Activated naive CD8-positive, alpha-beta T cell treated with anti-CD3 and anti-CD28 coated beads, Interleukin-2, amount 50 U/mL, for 24 hours (primary cell): ENCODE measurements around the gene DMKN.

Experiments used
- ATAC-seq: fragments of 150-1000 bp; cut with Tn5 transposase; one replicate; pipeline ENCODE4 v1.10.0; 2021
- DNase-seq: peaks from one replicate; pipeline ENCODE4 v3.0.0; 2021
- H3K27ac Mint-ChIP-seq: one replicate; pipeline ENCODE4 v1.8.0; 2021; ENCODE audit warnings: mild to moderate bottlenecking, mixed read lengths
- H3K27me3 Mint-ChIP-seq: one replicate; pipeline ENCODE4 v1.8.0; 2021; ENCODE audit warnings: mixed read lengths
- H3K36me3 Mint-ChIP-seq: one replicate; pipeline ENCODE4 v1.8.0; 2021; ENCODE audit warnings: low read depth, mixed read lengths
- H3K4me1 Mint-ChIP-seq: one replicate; pipeline ENCODE4 v1.8.0; 2021; ENCODE audit warnings: mixed read lengths
- H3K4me3 Mint-ChIP-seq: one replicate; pipeline ENCODE4 v1.8.0; 2021; ENCODE audit warnings: mild to moderate bottlenecking, moderate library complexity, mixed read lengths
- H3K9me3 Mint-ChIP-seq: one replicate; pipeline ENCODE4 v1.8.0; 2021; ENCODE audit warnings: mixed read lengths

The DMKN gene

GRCh38 chr19:35540356-35540927 is 27.0 kb upstream of the DMKN start:
- Mint-ChIP-seq H3K4me1 (peaks cover 17% of the 10 kb centered on the region), H3K9me3 (no peaks in the 10 kb centered on the region), H3K27ac (no peak overlapping the region), H3K4me3 (no peak overlapping the region), H3K27me3 (no peaks in the 10 kb centered on the region), H3K36me3 (peaks cover 9% of the 10 kb centered on the region)
- DNase-seq (no peak), ATAC-seq (no peak)

GRCh38 chr19:35539850-35540249 is 26.4 kb upstream of the DMKN start:
- DNase-seq (no peak), ATAC-seq (no peak)
- Mint-ChIP-seq H3K27me3 (no peaks in the 10 kb centered on the region), H3K4me3 (no peak overlapping the region), H3K36me3 (peaks cover 9% of the 10 kb centered on the region), H3K27ac (no peak overlapping the region), H3K4me1 (peaks cover 16% of the 10 kb centered on the region), H3K9me3 (no peaks in the 10 kb centered on the region)

- Mint-ChIP-seq H3K36me3 (peaks cover 7% of the 10 kb centered on the region), H3K9me3 (no peaks in the 10 kb centered on the region), H3K4me1 (peaks cover 11% of the 10 kb centered on the region), H3K27ac (no peak overlapping the region), H3K4me3 (no peak overlapping the region), H3K27me3 (no peaks in the 10 kb centered on the region)
- DNase-seq = no peak
- no peak for ATAC-seq
Measured at GRCh38 chr19:35539314-35539713, 25.9 kb upstream of the DMKN start.

GRCh38 chr19:35534803-35535480 is 21.5 kb upstream of the DMKN start:
- no peak for DNase-seq
- Mint-ChIP-seq H3K27ac (no peak overlapping the region), H3K9me3 (no peaks in the 10 kb centered on the region), H3K27me3 (peaks cover 12% of the 10 kb centered on the region), H3K4me1 (peaks cover 13% of the 10 kb centered on the region), H3K4me3 (no peak overlapping the region), H3K36me3 (no peaks in the 10 kb centered on the region)
- ATAC-seq = peak; percentile 27

- Mint-ChIP-seq H3K9me3 (no peaks in the 10 kb centered on the region), H3K27me3 (peaks cover 15% of the 10 kb centered on the region), H3K4me1 (peaks cover 13% of the 10 kb centered on the region), H3K4me3 (peak overlapping the region; percentile 46), H3K27ac (no peak overlapping the region), H3K36me3 (no peaks in the 10 kb centered on the region)
- ATAC-seq (peak; percentile 64), DNase-seq (peak; percentile 31)
Measured at GRCh38 chr19:35533822-35534392, 20.5 kb upstream of the DMKN start.

- H3K36me3 Mint-ChIP-seq = no peaks in the 10 kb centered on the region
- DNase-seq (no peak), ATAC-seq (no peak)
- no peaks in the 10 kb centered on the region for H3K9me3 Mint-ChIP-seq
- H3K27me3 Mint-ChIP-seq = peaks cover 21% of the 10 kb centered on the region
- no peak within 1 kb of the TSS for H3K27ac Mint-ChIP-seq
- H3K4me1 Mint-ChIP-seq = peaks cover 13% of the 10 kb centered on the region
- H3K4me3 Mint-ChIP-seq = peak within 1 kb of the TSS; percentile 46
Measured at GRCh38 chr19:35533201-35533821, 19.9 kb upstream of the DMKN start, which contains the start of gene GAPDHS. Gene GAPDHS, plus strand, starts transcription at chr19:35533456. Its CDS starts 72 bp downstream, at chr19:35533528.

GRCh38 chr19:35531291-35531690 is 17.8 kb upstream of the DMKN start:
- no peak overlapping the region for H3K27ac Mint-ChIP-seq
- peaks cover 13% of the 10 kb centered on the region for H3K4me1 Mint-ChIP-seq
- ATAC-seq (no peak), DNase-seq (no peak)
- H3K36me3 Mint-ChIP-seq = no peaks in the 10 kb centered on the region
- no peaks in the 10 kb centered on the region for H3K9me3 Mint-ChIP-seq
- H3K4me3 Mint-ChIP-seq = no peak overlapping the region
- H3K27me3 Mint-ChIP-seq = peaks cover 28% of the 10 kb centered on the region

GRCh38 chr19:35529241-35530218 is 16.1 kb upstream of the DMKN start:
- Mint-ChIP-seq H3K27ac (no peak overlapping the region), H3K4me1 (peaks cover 13% of the 10 kb centered on the region), H3K36me3 (no peaks in the 10 kb centered on the region), H3K4me3 (no peak overlapping the region), H3K9me3 (no peaks in the 10 kb centered on the region), H3K27me3 (peaks cover 28% of the 10 kb centered on the region)
- ATAC-seq = no peak
- DNase-seq = no peak

GRCh38 chr19:35528218-35529038 is 15.0 kb upstream of the DMKN start, which contains the start of gene SBSN:
Gene SBSN, minus strand, starts transcription at chr19:35528311. Its CDS starts 30 bp downstream, at chr19:35528281.
- Mint-ChIP-seq H3K27me3 (peaks cover 25% of the 10 kb centered on the region), H3K36me3 (no peaks in the 10 kb centered on the region), H3K4me1 (peaks cover 5% of the 10 kb centered on the region), H3K27ac (no peak within 1 kb of the TSS), H3K4me3 (no peak within 1 kb of the TSS), H3K9me3 (no peaks in the 10 kb centered on the region)
- ATAC-seq (no peak), DNase-seq (no peak)

- no peaks in the 10 kb centered on the region for H3K36me3 Mint-ChIP-seq
- H3K9me3 Mint-ChIP-seq = no peaks in the 10 kb centered on the region
- no peak overlapping the region for H3K27ac Mint-ChIP-seq
- ATAC-seq (no peak), DNase-seq (no peak)
- H3K4me3 Mint-ChIP-seq = no peak overlapping the region
- H3K27me3 Mint-ChIP-seq = peaks cover 18% of the 10 kb centered on the region
- H3K4me1 Mint-ChIP-seq = no peaks in the 10 kb centered on the region
Measured at GRCh38 chr19:35525873-35526272, 12.4 kb upstream of the DMKN start.

GRCh38 chr19:35524181-35524837 is 10.9 kb upstream of the DMKN start:
- DNase-seq = no peak
- H3K9me3 Mint-ChIP-seq = no peaks in the 10 kb centered on the region
- H3K27ac Mint-ChIP-seq = no peak overlapping the region
- H3K4me3 Mint-ChIP-seq = no peak overlapping the region
- peaks cover 21% of the 10 kb centered on the region for H3K27me3 Mint-ChIP-seq
- ATAC-seq = no peak
- H3K36me3 Mint-ChIP-seq = no peaks in the 10 kb centered on the region
- H3K4me1 Mint-ChIP-seq = no peaks in the 10 kb centered on the region

- no peaks in the 10 kb centered on the region for H3K36me3 Mint-ChIP-seq
- no peak overlapping the region for H3K27ac Mint-ChIP-seq
- no peaks in the 10 kb centered on the region for H3K4me1 Mint-ChIP-seq
- no peak overlapping the region for H3K4me3 Mint-ChIP-seq
- DNase-seq (no peak), ATAC-seq (no peak)
- H3K9me3 Mint-ChIP-seq = no peaks in the 10 kb centered on the region
- peaks cover 10% of the 10 kb centered on the region for H3K27me3 Mint-ChIP-seq
Measured at GRCh38 chr19:35522745-35523327, 9.4 kb upstream of the DMKN start.
